ENCODE results near the gene THAP4. TPM values are rescaled to one million over a fixed set of nuclear protein-coding genes. Genes with fewer than 3 reads are reported as not detected.

THAP4 gene
- total RNA-seq, 1 donor from 2014 or later = 63.9 TPM

DNA sequence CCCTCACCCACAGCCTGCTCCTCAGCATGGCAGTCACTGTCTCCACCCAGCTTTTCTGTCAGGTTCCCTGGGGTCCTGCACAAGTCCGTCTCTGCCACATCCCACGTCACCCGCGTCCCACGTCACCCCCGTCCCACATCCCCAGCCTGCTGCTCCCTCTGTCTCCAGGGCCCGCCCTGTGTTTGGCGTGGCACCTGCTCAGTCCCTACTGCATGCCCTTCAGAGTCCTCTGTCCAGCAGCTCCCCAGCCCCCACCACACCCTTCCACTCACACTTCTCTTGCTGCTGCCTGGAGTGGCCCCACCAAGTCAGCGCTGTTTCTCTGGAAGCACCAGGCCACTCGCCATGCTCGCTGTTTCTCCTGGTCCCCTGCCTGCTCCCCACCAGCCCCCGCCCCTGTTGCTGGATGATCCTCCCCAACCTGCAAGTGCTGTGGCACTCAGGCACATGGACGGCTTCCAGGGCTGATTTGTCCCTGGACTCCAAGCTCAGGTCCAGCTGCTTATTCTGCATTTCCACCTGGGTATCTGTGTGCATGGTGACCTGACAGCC, 19.3 kb upstream of the THAP4 start:
- Mint-ChIP-seq H3K36me3 (ENCODE audit: low read depth) (peaks cover 51% of the 10 kb centered on the region), H3K27me3 (no peaks in the 10 kb centered on the region), H3K27ac (no peak overlapping the region), H3K4me1 (no peaks in the 10 kb centered on the region), H3K4me3 (no peak overlapping the region), H3K9me3 (no peaks in the 10 kb centered on the region)
- no peak for DNase-seq
- intact Hi-C loops (cut with micrococcal nuclease) = no loop called here

DNA sequence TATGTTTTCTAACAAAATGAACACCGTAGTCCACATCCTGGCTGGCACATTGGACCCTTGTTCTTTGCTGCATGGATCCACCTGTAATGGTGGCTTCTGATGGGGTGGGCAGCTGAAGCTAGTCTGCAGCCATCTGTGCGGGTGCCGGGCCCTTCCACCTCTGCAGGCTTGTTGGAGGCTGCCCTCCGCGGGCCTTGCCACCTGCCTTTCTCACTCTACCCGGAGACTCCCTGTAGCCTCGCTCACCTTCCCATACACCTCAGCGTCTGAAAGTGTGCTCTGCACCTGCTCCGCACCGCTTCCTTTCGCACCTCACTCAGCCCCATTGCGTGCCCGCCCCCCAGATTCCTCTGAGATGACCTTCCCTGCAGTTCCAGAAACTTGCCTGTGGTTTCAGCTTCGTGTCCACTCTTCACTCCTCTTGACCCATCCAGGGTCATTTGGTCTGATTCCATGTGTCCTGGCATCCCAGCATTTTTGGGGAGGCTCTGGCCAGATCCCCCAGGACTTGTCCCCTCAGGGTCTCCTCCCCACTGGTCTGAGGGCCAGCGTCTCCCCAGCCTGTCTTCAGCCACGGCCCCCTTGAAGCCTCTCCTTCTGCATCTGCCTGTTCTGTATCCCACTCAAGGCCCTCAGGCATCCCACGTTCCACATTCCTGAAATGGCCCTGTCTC, 18.7 kb upstream of the THAP4 start:
- H3K27ac Mint-ChIP-seq = no peak overlapping the region
- H3K4me3 Mint-ChIP-seq = no peak overlapping the region
- intact Hi-C loops (cut with micrococcal nuclease) = no loop called here
- H3K27me3 Mint-ChIP-seq = no peaks in the 10 kb centered on the region
- peaks cover 2% of the 10 kb centered on the region for H3K4me1 Mint-ChIP-seq
- H3K36me3 Mint-ChIP-seq (ENCODE audit: low read depth) = peaks cover 54% of the 10 kb centered on the region
- DNase-seq = no peak
- H3K9me3 Mint-ChIP-seq = no peaks in the 10 kb centered on the region

DNA sequence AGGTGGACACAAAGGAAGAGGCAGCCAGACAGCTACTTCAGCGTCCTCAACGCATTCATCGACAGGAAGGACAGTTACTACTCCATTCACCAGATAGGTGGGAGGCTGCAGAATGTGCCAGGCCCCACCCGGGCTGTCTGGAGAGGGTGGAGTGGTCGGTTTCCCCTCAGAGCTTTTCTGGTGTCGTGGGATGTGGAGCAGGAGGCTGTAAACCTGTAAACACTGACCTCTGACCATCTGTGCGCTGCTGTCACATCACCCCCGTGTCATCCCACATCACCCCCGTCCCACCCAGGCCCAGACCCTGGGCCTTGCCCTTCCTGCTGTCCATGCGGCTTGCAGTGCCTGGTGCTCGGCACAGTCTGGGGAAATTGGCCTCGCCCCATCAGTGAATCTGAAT, 17.6 kb upstream of the THAP4 start:
- DNase-seq = no peak
- H3K27ac Mint-ChIP-seq = no peak overlapping the region
- H3K4me1 Mint-ChIP-seq = peaks cover 2% of the 10 kb centered on the region
- H3K4me3 Mint-ChIP-seq = no peak overlapping the region
- H3K27me3 Mint-ChIP-seq = no peaks in the 10 kb centered on the region
- H3K36me3 Mint-ChIP-seq (ENCODE audit: low read depth) = peaks cover 45% of the 10 kb centered on the region
- no peaks in the 10 kb centered on the region for H3K9me3 Mint-ChIP-seq
- intact Hi-C loops (cut with micrococcal nuclease) = no loop called here

DNA sequence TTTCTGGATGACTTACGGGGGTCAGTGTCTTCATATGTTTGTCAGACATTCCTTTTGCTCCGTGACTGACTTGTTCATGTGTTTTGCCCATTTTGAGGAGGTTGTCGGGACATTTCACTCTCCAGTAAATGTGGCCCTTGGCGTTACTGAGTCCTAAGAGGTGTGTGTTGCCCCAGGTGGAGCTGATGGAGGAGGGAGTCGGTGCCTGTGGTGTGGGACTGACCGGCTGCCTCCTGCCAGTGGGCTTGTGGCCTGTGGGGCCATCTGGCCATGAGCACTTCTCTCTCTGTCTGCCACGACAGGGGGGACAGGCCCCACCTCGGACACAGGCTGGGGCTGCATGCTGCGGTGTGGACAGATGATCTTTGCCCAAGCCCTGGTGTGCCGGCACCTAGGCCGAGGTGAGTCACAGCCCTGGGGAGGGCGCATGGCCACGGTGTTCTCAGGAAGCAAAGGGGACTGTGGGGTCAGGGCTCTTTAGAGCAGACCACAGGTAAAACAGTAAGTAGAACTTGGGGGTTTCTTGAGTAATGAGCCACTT, 16.3 kb upstream of the THAP4 start:
- no peak overlapping the region for H3K27ac Mint-ChIP-seq
- H3K4me1 Mint-ChIP-seq = peaks cover 2% of the 10 kb centered on the region
- peaks cover 38% of the 10 kb centered on the region for H3K36me3 Mint-ChIP-seq (ENCODE audit: low read depth)
- H3K4me3 Mint-ChIP-seq = no peak overlapping the region
- intact Hi-C loops (cut with micrococcal nuclease) = no loop called here
- H3K27me3 Mint-ChIP-seq = no peaks in the 10 kb centered on the region
- no peaks in the 10 kb centered on the region for H3K9me3 Mint-ChIP-seq
- no peak for DNase-seq

DNA sequence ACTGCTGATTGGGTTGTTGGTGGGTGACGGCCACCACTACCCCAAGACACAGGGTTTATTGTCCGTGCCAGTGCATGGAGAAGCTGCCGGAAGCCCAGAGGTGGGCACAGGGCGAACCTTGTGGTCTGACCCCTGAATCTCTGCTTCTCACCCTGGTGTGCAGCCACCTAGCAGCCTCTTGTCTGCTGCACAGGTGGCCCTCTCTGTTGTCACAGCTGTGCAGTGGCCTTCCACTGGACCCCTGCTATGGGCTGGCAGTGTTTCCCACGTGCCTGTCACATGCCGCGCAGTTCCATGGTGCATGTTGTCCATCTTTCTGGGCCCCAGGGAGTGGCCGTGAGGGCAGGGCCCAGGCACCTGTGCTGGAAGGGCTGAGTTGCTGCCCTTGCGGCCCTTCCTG, 15.8 kb upstream of the THAP4 start:
- Mint-ChIP-seq H3K27ac (no peak overlapping the region), H3K36me3 (ENCODE audit: low read depth) (peaks cover 39% of the 10 kb centered on the region)
- intact Hi-C loops (cut with micrococcal nuclease) = no loop called here

DNA sequence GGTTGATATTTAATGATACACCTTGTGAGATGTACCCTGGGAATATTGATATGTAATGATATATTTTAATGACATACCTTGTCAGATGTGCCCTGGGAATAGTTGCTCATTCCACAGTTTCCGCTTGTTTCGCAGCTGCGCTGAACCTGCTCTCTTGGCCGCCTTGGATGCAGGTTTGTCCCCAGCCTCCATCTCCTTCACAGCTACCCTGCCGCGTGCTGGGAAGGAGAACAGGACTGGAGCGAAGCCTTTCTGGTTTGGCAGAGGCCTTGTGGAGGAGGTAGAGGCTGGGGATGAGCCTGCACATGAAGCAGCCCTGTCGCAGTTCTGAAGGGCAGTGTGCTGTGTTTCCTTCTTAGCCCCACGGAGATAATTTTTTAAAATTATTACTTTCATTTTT, 15.2 kb upstream of the THAP4 start:
- no peaks in the 10 kb centered on the region for H3K27me3 Mint-ChIP-seq
- no peak overlapping the region for H3K27ac Mint-ChIP-seq
- H3K4me3 Mint-ChIP-seq = no peak overlapping the region
- peaks cover 2% of the 10 kb centered on the region for H3K4me1 Mint-ChIP-seq
- no peak for DNase-seq
- peaks cover 36% of the 10 kb centered on the region for H3K36me3 Mint-ChIP-seq (ENCODE audit: low read depth)
- H3K9me3 Mint-ChIP-seq = no peaks in the 10 kb centered on the region
- intact Hi-C loops (cut with micrococcal nuclease) = no loop called here

More for the DNA sequence above, 15.8 kb upstream of the THAP4 start:
- H3K4me3 Mint-ChIP-seq = no peak overlapping the region
- H3K27me3 Mint-ChIP-seq = no peaks in the 10 kb centered on the region
- no peak for DNase-seq
- peaks cover 2% of the 10 kb centered on the region for H3K4me1 Mint-ChIP-seq
- H3K9me3 Mint-ChIP-seq = no peaks in the 10 kb centered on the region

DNA sequence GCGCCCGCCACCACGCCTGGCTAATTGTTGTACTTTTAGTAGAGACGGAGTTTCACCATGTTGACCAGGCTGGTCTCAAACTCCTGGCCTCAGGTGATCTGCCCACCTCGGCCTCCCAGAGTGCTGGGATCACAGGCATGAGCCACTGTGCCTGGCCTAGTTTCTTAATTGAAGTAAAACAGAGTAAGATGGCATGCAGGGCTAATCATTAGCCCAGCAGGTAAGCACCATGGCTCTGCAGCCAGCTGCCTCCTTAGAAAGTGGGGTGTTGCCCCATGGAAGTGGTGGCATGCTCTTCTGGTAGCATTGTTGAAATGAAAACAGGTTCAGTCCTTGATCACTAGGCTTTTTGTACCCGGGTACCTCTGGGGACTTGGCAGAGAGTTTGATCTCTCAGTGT, 13.0 kb upstream of the THAP4 start:
- Mint-ChIP-seq H3K27ac (no peak overlapping the region), H3K36me3 (ENCODE audit: low read depth) (peaks cover 23% of the 10 kb centered on the region), H3K9me3 (no peaks in the 10 kb centered on the region), H3K4me1 (peaks cover 3% of the 10 kb centered on the region), H3K27me3 (no peaks in the 10 kb centered on the region), H3K4me3 (no peak overlapping the region)
- DNase-seq = no peak
- intact Hi-C loops (cut with micrococcal nuclease) = no loop called here

DNA sequence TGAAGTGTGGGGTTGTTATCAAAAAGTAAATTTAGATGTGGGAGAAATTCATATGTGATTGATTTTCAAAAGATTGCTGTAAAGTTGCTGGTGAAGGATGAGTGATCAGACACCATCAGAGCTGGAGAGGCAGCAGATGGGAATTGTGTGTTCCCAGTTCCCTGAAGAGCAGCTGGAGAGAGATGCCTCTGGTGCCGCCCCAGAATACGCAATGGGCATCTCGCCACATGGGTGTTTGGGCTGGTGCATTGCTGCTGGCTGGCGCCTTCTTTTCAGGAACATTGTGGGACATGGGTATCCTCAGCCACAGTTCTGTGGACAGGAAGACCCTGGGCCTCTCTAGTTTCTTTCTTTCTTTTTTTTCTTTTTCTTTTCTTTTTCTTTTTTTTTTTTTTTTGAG, 12.4 kb upstream of the THAP4 start:
- H3K27ac Mint-ChIP-seq = no peak overlapping the region
- no peaks in the 10 kb centered on the region for H3K9me3 Mint-ChIP-seq
- peaks cover 20% of the 10 kb centered on the region for H3K36me3 Mint-ChIP-seq (ENCODE audit: low read depth)
- DNase-seq = no peak
- H3K4me3 Mint-ChIP-seq = no peak overlapping the region
- peaks cover 4% of the 10 kb centered on the region for H3K4me1 Mint-ChIP-seq
- intact Hi-C loops (cut with micrococcal nuclease) = no loop called here
- no peaks in the 10 kb centered on the region for H3K27me3 Mint-ChIP-seq

DNA sequence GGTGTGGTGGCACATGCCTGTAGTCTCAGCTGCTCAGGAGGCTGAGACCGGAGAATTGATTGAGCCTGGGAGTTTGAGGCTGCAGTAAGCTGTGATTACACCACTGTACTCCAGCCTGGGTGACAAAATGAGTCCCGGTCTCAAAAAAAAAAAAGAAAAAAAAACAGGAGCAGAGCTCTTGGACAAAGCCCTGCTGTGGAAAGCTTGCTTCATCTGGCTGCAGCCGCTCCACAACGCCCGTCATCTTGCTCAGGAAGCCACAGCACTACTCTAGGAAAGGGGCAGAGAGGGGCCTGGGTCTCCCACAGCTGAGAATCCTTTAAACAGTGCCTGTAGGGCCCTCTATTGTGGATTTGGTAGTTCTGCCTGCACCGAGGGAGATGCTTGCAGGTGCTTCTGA, 11.5 kb upstream of the THAP4 start:
- H3K9me3 Mint-ChIP-seq = no peaks in the 10 kb centered on the region
- H3K4me1 Mint-ChIP-seq = peaks cover 6% of the 10 kb centered on the region
- no peak for DNase-seq
- H3K36me3 Mint-ChIP-seq (ENCODE audit: low read depth) = peaks cover 20% of the 10 kb centered on the region
- intact Hi-C loops (cut with micrococcal nuclease) = no loop called here
- H3K4me3 Mint-ChIP-seq = no peak overlapping the region
- no peaks in the 10 kb centered on the region for H3K27me3 Mint-ChIP-seq
- H3K27ac Mint-ChIP-seq = no peak overlapping the region

DNA sequence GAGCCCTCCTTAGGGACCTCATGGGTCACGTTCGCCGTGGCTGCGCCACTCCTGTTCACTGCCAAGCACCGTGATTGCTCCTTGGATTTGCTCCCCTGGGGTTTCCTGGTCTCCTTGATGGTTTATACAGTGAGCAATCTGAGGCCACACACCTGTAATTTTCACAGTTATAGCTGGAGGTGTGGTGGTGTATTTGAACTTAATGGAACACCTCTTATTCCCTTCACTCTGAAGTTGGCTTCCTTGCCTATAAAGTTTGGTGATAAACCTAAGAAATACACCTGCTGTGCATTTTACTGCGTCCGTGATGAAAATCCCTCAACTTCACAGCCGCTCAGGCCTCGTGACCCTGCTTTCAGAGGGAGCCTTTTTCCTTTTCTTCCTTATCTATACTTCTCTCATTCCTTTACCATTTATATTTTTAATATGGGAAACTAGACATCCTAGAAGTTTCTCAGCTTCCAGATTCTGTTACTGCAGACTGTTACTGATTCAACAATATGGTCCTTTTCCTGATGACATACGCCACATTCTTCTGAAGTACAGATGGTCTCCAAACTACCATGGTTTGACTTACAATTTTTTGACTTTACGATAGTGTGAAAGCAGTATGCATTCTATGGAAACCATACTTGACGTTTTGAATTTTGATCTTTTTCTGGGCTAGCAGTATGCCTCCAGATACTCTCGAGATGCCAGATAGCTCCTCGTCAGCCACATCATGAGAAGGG, 9.1 kb upstream of the THAP4 start:
- Mint-ChIP-seq H3K27ac (no peak overlapping the region), H3K27me3 (no peaks in the 10 kb centered on the region), H3K36me3 (ENCODE audit: low read depth) (peaks cover 10% of the 10 kb centered on the region), H3K9me3 (no peaks in the 10 kb centered on the region), H3K4me1 (peaks cover 14% of the 10 kb centered on the region), H3K4me3 (no peak overlapping the region)
- no peak for DNase-seq
- intact Hi-C loops (cut with micrococcal nuclease) = no loop called here

DNA sequence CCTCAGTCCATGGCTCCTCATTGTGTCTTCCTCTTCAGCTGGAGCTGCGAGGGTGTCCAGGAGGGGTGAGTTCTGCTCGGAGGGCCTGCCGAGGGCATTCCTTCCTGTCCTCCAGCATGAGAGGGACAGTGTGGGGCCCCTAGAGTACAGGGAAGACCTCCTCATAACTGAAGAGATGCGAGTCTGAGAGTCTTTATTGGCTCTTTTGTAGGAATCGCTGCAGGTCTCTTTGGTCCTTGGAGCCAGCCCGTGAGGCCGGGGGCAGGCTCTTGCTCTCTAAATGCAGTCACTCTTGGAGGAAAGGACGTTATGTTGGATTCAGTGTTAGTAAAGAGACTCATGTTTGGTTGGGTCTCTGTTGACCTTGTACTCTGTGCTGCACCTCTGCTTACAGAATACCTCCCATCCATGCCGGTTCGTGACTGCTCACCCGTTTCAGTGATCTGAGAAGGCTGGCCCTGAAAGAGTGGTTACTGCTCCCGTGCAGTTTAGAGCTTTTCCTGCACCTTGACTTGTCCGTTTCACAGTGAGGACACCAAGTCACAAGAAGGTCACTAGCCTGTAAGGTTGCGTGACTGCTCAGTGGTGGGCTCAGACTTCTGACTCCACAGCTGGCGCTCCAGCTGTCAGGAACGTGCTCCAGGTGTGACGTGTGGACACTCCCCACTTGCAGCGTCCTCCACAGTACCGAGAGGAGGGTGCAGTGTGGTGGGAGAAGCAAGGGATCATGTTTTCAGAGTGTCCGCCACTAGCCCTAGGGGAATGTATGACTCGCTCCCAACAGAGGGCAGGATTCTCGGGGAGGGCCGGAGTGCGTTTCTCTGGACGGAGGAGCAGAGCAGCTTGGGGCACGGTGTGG, 8.3 kb upstream of the THAP4 start:
- Mint-ChIP-seq H3K4me1 (peaks cover 20% of the 10 kb centered on the region), H3K4me3 (no peak overlapping the region), H3K36me3 (ENCODE audit: low read depth) (peaks cover 13% of the 10 kb centered on the region), H3K9me3 (no peaks in the 10 kb centered on the region), H3K27me3 (no peaks in the 10 kb centered on the region), H3K27ac (no peak overlapping the region)
- intact Hi-C loops (cut with micrococcal nuclease) = no loop called here
- no peak for DNase-seq

DNA sequence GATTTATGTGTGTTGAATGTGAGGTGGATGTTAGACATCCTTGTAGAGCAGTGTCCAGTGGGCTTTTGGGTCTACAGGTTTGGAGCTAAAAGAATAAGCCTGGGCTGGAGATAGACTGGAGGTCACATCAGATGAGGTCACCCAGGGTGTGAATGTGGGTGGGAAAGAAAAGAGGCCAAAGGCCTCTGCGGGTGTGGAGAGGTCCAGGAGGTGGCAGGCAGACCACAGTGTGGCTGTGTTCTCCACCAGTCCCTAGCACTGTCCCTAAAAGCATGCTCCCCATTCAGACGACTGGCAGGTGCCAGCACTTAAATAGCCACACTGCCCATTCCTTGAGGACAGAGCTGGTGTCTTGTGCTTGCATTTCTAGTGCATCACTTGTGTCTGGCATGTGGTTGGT, 4.7 kb upstream of the THAP4 start:
- Mint-ChIP-seq H3K27ac (no peak overlapping the region), H3K36me3 (ENCODE audit: low read depth) (peaks cover 29% of the 10 kb centered on the region), H3K4me3 (no peak overlapping the region), H3K4me1 (peaks cover 38% of the 10 kb centered on the region), H3K27me3 (no peaks in the 10 kb centered on the region), H3K9me3 (peaks cover 3% of the 10 kb centered on the region)
- intact Hi-C loops (cut with micrococcal nuclease) = no loop called here
- DNase-seq = no peak

DNA sequence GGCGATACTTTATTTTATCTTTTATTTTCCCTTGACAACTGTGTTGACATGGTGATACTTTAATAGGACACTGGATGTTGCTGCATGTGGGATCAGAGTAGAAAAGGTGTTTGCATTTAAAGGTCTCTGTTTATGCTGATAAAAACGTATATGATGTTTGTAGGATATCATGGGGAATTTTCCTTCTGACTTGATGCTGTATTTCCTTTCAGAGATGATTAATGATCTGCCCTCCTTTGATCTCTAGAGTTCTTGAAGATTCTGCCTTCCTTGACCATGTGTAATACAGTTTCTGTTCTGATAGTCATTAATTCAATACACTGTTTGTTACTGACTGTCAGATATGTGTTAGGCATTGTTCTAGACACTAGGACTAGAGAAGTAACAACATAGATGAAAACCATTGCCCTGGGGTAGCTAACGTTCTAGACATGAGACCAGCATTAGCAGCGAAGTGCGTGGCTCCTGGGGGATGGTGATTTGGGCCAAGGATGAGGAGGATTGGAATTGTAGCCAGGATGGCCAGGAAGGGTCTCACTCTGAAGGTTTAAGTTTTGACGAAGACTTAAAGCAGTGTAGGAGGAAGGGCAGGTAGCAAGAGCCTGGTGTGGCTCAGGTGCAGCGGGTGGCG, 3.3 kb upstream of the THAP4 start:
- Mint-ChIP-seq H3K27ac (peak overlapping the region; percentile 63), H3K27me3 (no peaks in the 10 kb centered on the region), H3K36me3 (ENCODE audit: low read depth) (peaks cover 30% of the 10 kb centered on the region), H3K9me3 (peaks cover 3% of the 10 kb centered on the region), H3K4me3 (peak overlapping the region; percentile 2), H3K4me1 (peaks cover 39% of the 10 kb centered on the region)
- intact Hi-C loops (cut with micrococcal nuclease) = no loop called here
- no peak for DNase-seq

Measured in activated CD4-positive, alpha-beta T cell treated with anti-CD3 and anti-CD28 coated beads, Interleukin-2, amount 10 ng/mL, durations not matched to agents 24 days and 14 days (primary cell).